H9 (cell line): Measurements from ENCODE around the gene C1orf52. TPM values are rescaled to one million over a fixed set of nuclear protein-coding genes. Genes with fewer than 3 reads are reported as not detected.
A peak's percentile ranks its signal among the peaks of the same experiment; 100 is the strongest.

Source experiments
- DNase-seq: peaks from one replicate; pipeline ENCODE4 v3.0.0-alpha.2; 2017
- H2AFZ ChIP-seq: one replicate; pipeline ENCODE4 v1.6.1; 2013; ENCODE audit warnings: mild to moderate bottlenecking, low read length, control low read depth, moderate library complexity
- H2AK5ac ChIP-seq: 2 replicates; pipeline ENCODE4 v1.6.1; 2013; ENCODE audit warnings: low read length, control low read depth, mixed read lengths; ENCODE audit not compliant: insufficient read length
- H2BK120ac ChIP-seq: one replicate; pipeline ENCODE4 v1.6.1; 2013; ENCODE audit warnings: low read depth, mild to moderate bottlenecking, low read length, control low read depth, inconsistent platforms; ENCODE audit not compliant: poor library complexity, severe bottlenecking
- H2BK12ac ChIP-seq: 2 replicates; pipeline ENCODE4 v1.6.1; 2013; ENCODE audit warnings: low read length, control low read depth, mixed read lengths, low read depth; ENCODE audit not compliant: insufficient read length
- H2BK15ac ChIP-seq: 2 replicates; pipeline ENCODE4 v1.6.1; 2013; ENCODE audit warnings: low read depth, low read length, control low read depth
- H2BK20ac ChIP-seq: one replicate; pipeline ENCODE4 v1.6.1; 2013; ENCODE audit warnings: low read depth, mild to moderate bottlenecking, low read length, control low read depth, inconsistent platforms; ENCODE audit not compliant: poor library complexity, severe bottlenecking
- H2BK5ac ChIP-seq: 2 replicates; pipeline ENCODE4 v1.6.1; 2013; ENCODE audit warnings: low read length, control low read depth, mixed read lengths; ENCODE audit not compliant: insufficient read length
- H3K14ac ChIP-seq: 2 replicates; pipeline ENCODE4 v1.6.1; 2013; ENCODE audit warnings: low read length, control low read depth; ENCODE audit not compliant: insufficient read depth
- H3K18ac ChIP-seq: 2 replicates; pipeline ENCODE4 v1.6.1; 2013; ENCODE audit warnings: low read depth, mild to moderate bottlenecking, mixed read lengths, low read length, control low read depth; ENCODE audit not compliant: insufficient read length
- H3K23ac ChIP-seq: 2 replicates; pipeline ENCODE4 v1.6.1; 2013; ENCODE audit warnings: low read length, control low read depth, mixed read lengths, low read depth; ENCODE audit not compliant: insufficient read length
- H3K23me2 ChIP-seq: 2 replicates; pipeline ENCODE4 v1.6.1; 2013; ENCODE audit warnings: low read depth, mild to moderate bottlenecking, mixed read lengths, low read length, control low read depth; ENCODE audit not compliant: insufficient read length, poor library complexity, severe bottlenecking
- H3K27ac ChIP-seq: 2 replicates; pipeline ENCODE4 v1.5.1; 2013; ENCODE audit warnings: low read length, control low read depth, mixed read lengths, low read depth; ENCODE audit not compliant: insufficient read length
- H3K27me3 ChIP-seq: 2 replicates; pipeline ENCODE4 v1.6.1; 2013; ENCODE audit warnings: low read length, control low read depth, inconsistent platforms; ENCODE audit not compliant: insufficient read depth
- H3K4ac ChIP-seq: 2 replicates; pipeline ENCODE4 v1.6.1; 2013; ENCODE audit warnings: low read depth, mild to moderate bottlenecking, control low read depth, inconsistent platforms, low read length, moderate library complexity
- H3K4me1 ChIP-seq: 2 replicates; pipeline ENCODE4 v1.6.1; 2013; ENCODE audit warnings: low read length, control low read depth, inconsistent platforms; ENCODE audit not compliant: insufficient read depth
- H3K4me2 ChIP-seq: 2 replicates; pipeline ENCODE4 v1.6.1; 2013; ENCODE audit warnings: low read length, control low read depth, mixed read lengths; ENCODE audit not compliant: insufficient read length, insufficient read depth
- H3K56ac ChIP-seq: 2 replicates; pipeline ENCODE4 v1.6.1; 2013; ENCODE audit warnings: low read depth, mild to moderate bottlenecking, mixed read lengths, low read length, control low read depth; ENCODE audit not compliant: insufficient read length
- H3K79me1 ChIP-seq: 2 replicates; pipeline ENCODE4 v1.6.1; 2013; ENCODE audit warnings: low read depth, mild to moderate bottlenecking, moderate library complexity, low read length, control low read depth, inconsistent platforms; ENCODE audit not compliant: insufficient read depth, poor library complexity, severe bottlenecking
- H3K79me2 ChIP-seq: 2 replicates; pipeline ENCODE4 v1.6.1; 2013; ENCODE audit warnings: low read length, control low read depth, inconsistent platforms; ENCODE audit not compliant: insufficient read depth
- H3K9ac ChIP-seq: 2 replicates; pipeline ENCODE4 v1.6.1; 2013; ENCODE audit warnings: low read length, control low read depth, mixed read lengths; ENCODE audit not compliant: insufficient read length; ENCODE audit errors: extremely low read depth
- H3K9me3 ChIP-seq: one replicate; pipeline ENCODE4 v1.6.1; 2013; ENCODE audit warnings: low read depth, low read length, inconsistent platforms; ENCODE audit not compliant: control insufficient read depth
- H3T11ph ChIP-seq: one replicate; pipeline ENCODE4 v1.6.1; 2013; ENCODE audit warnings: mild to moderate bottlenecking, low read length, control low read depth, inconsistent platforms
- H4K20me1 ChIP-seq: one replicate; pipeline ENCODE4 v1.6.1; 2013; ENCODE audit not compliant: control insufficient read depth, insufficient read length, insufficient read depth
- H4K5ac ChIP-seq: 2 replicates; pipeline ENCODE4 v1.6.1; 2013; ENCODE audit warnings: low read depth, mild to moderate bottlenecking, mixed read lengths, low read length, control low read depth; ENCODE audit not compliant: insufficient read length
- H4K8ac ChIP-seq: replicated peaks from 2 replicates; pipeline ENCODE4 v1.6.1; 2013; ENCODE audit warnings: low read length, control low read depth, mixed read lengths, low read depth; ENCODE audit not compliant: insufficient read length
- H4K91ac ChIP-seq: 2 replicates; pipeline ENCODE4 v1.6.1; 2013; ENCODE audit warnings: low read depth, mild to moderate bottlenecking, moderate library complexity, mixed read lengths, low read length, control low read depth; ENCODE audit not compliant: insufficient read length
- H3K27ac Mint-ChIP-seq, 3 experiments: 2 replicates in 2 of 3; 3 replicates in 1 of 3; pipeline ENCODE4 v1.8.0; 2020 to 2021; ENCODE audit warnings: mixed read lengths in 3 of 3, mild to moderate bottlenecking in 1 of 3, moderate library complexity in 1 of 3
- H3K27me3 Mint-ChIP-seq: 2 replicates; pipeline ENCODE4 v1.8.0; 2021; ENCODE audit warnings: low read depth, mild to moderate bottlenecking, moderate library complexity, mixed read lengths
- H3K36me3 Mint-ChIP-seq, 3 experiments: 2 replicates in 2 of 3; 3 replicates in 1 of 3; pipeline ENCODE4 v1.8.0; 2020 to 2021; ENCODE audit warnings: low read depth in 3 of 3, mixed read lengths in 3 of 3; ENCODE audit not compliant: insufficient read depth in 1 of 3
- H3K4me1 Mint-ChIP-seq, 2 experiments: 2 replicates each; pipeline ENCODE4 v1.8.0; 2020; ENCODE audit warnings: mixed read lengths in 2 of 2
- H3K4me3 Mint-ChIP-seq, 2 experiments: 2 replicates in 1 of 2; 3 replicates in 1 of 2; pipeline ENCODE4 v1.8.0; 2020 to 2021; ENCODE audit warnings: mild to moderate bottlenecking in 2 of 2, mixed read lengths in 2 of 2, moderate library complexity in 1 of 2
- H3K9me3 Mint-ChIP-seq, 2 experiments: 2 replicates in 1 of 2; 3 replicates in 1 of 2; pipeline ENCODE4 v1.8.0; 2020; ENCODE audit warnings: mild to moderate bottlenecking in 2 of 2, mixed read lengths in 2 of 2, moderate library complexity in 1 of 2
- WGBS: extraction: QIAGEN DNeasy Blood & Tissue Kit; methylation state at CpG from one replicate; pipeline ENCODE4 v1.1.7; 2013; ENCODE audit warnings: missing lambda C conversion rate, low lambda C conversion rate, mixed read lengths; ENCODE audit not compliant: insufficient read length; ENCODE audit errors: extremely low coverage; 5-methylcytosine and 5-hydroxymethylcytosine counted together
- total RNA-seq: library from RNA; stranded (reverse); gene quantifications from 2 replicates; pipeline ENCODE4 v1.2.1, GENCODE V29; 2021
- TF ChIP-seq, protein P1 (sequence below): fragments of 200-600 bp; sonication (generic); conservative IDR thresholded peaks from 3 replicates; pipeline ENCODE4 v1.8.0; 2021; ENCODE audit warnings: antibody characterized with exemption, mild to moderate bottlenecking

C1orf52 gene
- total RNA-seq, 1 experiment from 2014 or later = 45.1 TPM

DNA sequence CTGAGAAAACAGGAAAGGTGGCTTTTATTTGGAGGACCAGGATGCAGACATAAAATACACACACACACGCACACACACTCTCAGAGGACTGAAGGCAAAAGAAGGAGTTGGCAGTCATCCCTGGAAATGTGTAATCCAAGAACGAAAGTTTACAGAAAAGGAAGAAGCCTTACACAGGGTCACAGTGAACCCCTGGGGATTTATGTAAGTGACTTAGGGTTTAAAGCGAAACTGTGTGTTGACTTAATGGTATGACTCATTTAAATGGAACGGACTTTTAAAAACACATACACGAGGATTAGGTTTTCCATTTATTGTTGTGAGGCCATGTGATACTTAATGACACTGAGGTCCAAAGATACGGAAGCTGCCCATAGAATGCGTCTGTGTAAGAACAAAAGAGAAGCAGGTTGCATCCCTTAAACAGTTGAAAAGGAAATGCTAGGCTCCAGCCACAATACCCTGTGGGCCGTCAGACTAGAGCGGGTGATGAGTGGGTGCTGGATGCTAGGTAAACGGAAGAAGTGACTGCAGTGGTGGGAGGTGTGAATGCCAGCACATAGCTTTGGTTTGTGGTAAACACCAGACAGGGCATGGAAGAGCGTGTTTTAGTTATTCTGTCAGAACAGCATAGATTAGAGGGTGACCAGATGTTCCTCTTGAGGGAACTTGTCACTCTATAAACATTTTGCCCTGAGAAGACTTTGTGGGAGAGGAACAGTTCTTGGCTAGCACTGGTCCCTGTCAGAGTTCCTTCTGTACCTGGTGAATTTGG, 38.6 kb upstream of the C1orf52 start:
- H3K14ac ChIP-seq = no peak overlapping the region

More for the DNA sequence above, 38.6 kb upstream of the C1orf52 start:
- no peaks in the 10 kb centered on the region for H3K27me3 ChIP-seq
- H2BK15ac ChIP-seq = no peak overlapping the region
- H3K36me3 Mint-ChIP-seq = no peaks in the 10 kb centered on the region
- no peak overlapping the region for H3K56ac ChIP-seq
- no peaks in the 10 kb centered on the region; the same call in 1 of the 2 replicates for H3K27me3 Mint-ChIP-seq
- no peak overlapping the region for H2BK5ac ChIP-seq
- H3K23ac ChIP-seq = no peak overlapping the region
- TF ChIP-seq, protein P1, sequence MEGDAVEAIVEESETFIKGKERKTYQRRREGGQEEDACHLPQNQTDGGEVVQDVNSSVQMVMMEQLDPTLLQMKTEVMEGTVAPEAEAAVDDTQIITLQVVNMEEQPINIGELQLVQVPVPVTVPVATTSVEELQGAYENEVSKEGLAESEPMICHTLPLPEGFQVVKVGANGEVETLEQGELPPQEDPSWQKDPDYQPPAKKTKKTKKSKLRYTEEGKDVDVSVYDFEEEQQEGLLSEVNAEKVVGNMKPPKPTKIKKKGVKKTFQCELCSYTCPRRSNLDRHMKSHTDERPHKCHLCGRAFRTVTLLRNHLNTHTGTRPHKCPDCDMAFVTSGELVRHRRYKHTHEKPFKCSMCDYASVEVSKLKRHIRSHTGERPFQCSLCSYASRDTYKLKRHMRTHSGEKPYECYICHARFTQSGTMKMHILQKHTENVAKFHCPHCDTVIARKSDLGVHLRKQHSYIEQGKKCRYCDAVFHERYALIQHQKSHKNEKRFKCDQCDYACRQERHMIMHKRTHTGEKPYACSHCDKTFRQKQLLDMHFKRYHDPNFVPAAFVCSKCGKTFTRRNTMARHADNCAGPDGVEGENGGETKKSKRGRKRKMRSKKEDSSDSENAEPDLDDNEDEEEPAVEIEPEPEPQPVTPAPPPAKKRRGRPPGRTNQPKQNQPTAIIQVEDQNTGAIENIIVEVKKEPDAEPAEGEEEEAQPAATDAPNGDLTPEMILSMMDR = no peak
- peak overlapping the region in 1 of 3 experiments; percentile 29; a peak in 2 of 7 replicates for H3K27ac Mint-ChIP-seq
- no peak overlapping the region for H4K8ac ChIP-seq
- H3K9me3 ChIP-seq = no peaks in the 10 kb centered on the region
- H2AK5ac ChIP-seq = no peak overlapping the region
- no peaks in the 10 kb centered on the region for H3K4me1 ChIP-seq
- no peak overlapping the region for H4K5ac ChIP-seq
- no peak overlapping the region for H3K27ac ChIP-seq
- H2AFZ ChIP-seq = no peak overlapping the region
- no peak overlapping the region for H3K4ac ChIP-seq
- no peak overlapping the region for H2BK120ac ChIP-seq
- no peaks in the 10 kb centered on the region for H3K9me3 Mint-ChIP-seq
- peaks cover 12 to 13% of the 10 kb centered on the region in 2 experiments for H3K4me1 Mint-ChIP-seq
- no peaks in the 10 kb centered on the region for H4K20me1 ChIP-seq
- H3K18ac ChIP-seq = no peak overlapping the region
- H3K9ac ChIP-seq = no peak overlapping the region
- DNase-seq = no peak
- no peaks in the 10 kb centered on the region for H3K79me1 ChIP-seq
- no peak overlapping the region for H3K4me3 Mint-ChIP-seq
- H4K91ac ChIP-seq = no peak overlapping the region
- H3K23me2 ChIP-seq = no peaks in the 10 kb centered on the region
- H2BK20ac ChIP-seq = no peak overlapping the region
- no peak overlapping the region for H3K4me2 ChIP-seq
- no CpG with 5 or more reads among the region's 11 CpGs for WGBS
- no peak overlapping the region for H2BK12ac ChIP-seq
- no peaks in the 10 kb centered on the region for H3K79me2 ChIP-seq
- H3T11ph ChIP-seq = no peak overlapping the region
